ENCODE data around the gene FLAD1. TPM values are rescaled to one million over a fixed set of nuclear protein-coding genes. Genes with fewer than 3 reads are reported as not detected.

Gene FLAD1
- total RNA-seq, 2 experiments from 2014 or later, result 34.7 to 35.1 TPM

DNA sequence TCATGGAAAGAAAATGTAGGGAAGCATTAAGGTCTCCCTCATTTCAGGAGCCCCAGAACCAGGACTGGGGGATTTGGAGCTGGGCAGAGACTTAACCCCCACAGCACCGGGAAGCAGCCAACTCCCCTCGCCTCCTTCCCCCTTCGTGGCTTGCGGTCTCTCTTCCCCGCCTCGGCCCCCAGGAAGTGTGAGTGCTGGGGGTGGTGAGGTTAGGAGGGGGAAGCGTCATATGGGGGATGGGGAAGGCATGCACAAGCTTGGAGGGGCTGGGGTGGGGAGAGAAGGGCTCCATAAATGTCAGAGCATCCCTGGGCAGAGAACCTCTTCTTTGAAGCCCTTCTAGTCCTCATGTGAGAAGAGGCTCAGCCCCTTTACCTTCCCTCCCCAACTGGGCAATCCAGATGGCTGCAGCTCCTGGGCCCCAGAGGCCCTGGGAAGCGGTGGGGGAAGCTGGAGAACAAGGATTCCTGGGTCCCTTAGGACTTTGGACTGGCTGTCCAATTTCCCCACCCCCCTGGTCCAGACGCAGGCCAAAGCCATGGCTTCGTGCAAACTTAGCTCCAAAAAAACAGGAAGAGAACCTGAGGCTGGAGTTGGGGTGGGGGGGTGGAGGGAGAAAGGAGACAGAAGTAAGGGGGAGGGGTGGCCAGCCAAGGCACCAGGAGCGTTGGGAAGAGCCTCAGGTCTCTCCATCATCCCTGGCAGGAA, 27.2 kb downstream of the FLAD1 start:
- Mint-ChIP-seq H3K27me3 (no peaks in the 10 kb centered on the region), H3K27ac (peak overlapping the region; percentile 90), H3K4me1 (peaks cover 81% of the 10 kb centered on the region), H3K36me3 (ENCODE audit: low read depth) (peaks cover 55% of the 10 kb centered on the region), H3K9me3 (no peaks in the 10 kb centered on the region), H3K4me3 (peak overlapping the region; percentile 96)
- POLR2A ChIA-PET, result interaction anchor here (0.6 to 14.7 kb wide), 8 partner anchors 10 to 73 kb away, joined by 3 to 203 read pairs (median 5); partner anchors contain the start of genes CKS1B, FLAD1, LENEP and PMVK
- CTCF ChIA-PET, result interaction anchor here (0.6 to 1.1 kb wide), 4 partner anchors 10 to 75 kb away, joined by 3 read pairs; no protein-coding TSS in a partner anchor
- peak; percentile 53 for DNase-seq

DNA sequence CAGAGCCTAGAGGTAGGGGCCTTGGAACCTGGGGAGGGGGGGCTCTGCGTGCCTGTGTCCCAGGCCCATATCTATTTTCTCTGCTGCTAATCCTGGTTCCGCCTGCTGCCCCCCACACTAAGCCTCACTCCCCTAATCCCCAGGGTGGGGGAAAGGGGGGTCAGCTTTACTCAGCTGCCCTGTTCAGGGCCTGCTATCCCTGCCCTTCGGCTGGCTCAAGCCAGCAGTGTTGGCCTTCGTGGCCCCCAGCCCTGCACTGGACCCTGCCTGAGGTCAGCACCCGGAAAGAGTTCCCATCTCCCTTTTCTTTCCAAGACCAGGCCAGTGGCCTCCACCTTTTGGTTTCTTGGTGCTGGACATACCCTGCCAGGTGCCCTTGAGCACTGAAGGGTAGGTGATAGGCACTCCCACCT, 27.9 kb downstream of the FLAD1 start:
- Mint-ChIP-seq H3K4me3 (peak overlapping the region; percentile 96), H3K36me3 (ENCODE audit: low read depth) (peaks cover 59% of the 10 kb centered on the region), H3K4me1 (peaks cover 81% of the 10 kb centered on the region), H3K9me3 (no peaks in the 10 kb centered on the region), H3K27ac (peak overlapping the region; percentile 90), H3K27me3 (no peaks in the 10 kb centered on the region)
- DNase-seq, result no peak
- ChIA-PET POLR2A (interaction anchor here (1.0 to 14.7 kb wide), 6 partner anchors 10 to 74 kb away, joined by 3 to 203 read pairs (median 8); partner anchors contain the start of genes CKS1B, LENEP, PMVK and ZBTB7B), CTCF (interaction anchor here (0.8 to 1.1 kb wide), 2 partner anchors 9 to 74 kb away, joined by 3 read pairs; no protein-coding TSS in a partner anchor)

DNA sequence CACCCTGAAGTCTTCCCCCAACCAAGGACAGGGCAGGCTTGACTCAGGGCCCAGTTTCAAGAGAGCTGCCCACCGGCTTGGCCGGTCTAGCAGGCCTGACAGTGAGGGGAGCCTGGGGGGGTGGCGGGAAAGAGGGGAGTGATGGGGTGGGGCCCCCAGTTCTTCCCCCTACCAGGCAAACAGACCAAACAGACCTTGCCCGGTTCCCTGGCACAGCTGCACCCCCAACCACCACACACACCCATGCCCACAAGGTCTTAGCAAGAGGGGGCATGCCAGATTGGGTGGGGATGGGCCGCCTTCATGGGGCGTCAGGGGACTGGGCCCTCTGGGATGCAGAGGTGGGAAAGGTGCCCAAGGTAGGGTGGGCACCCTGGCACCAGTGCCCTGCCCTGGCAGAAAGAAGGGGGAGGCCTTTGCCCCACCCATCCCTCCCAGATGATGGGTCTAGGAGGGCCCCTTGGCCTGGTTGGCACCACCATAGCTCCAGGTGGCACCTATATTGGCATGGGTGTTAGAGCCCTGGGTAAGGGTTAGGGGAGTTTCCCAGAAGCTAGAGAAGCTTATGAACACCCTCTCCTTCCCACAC, 28.4 kb downstream of the FLAD1 start:
- Mint-ChIP-seq H3K4me3 (peak overlapping the region; percentile 96), H3K27me3 (no peaks in the 10 kb centered on the region), H3K36me3 (ENCODE audit: low read depth) (peaks cover 61% of the 10 kb centered on the region), H3K9me3 (no peaks in the 10 kb centered on the region), H3K27ac (peak overlapping the region; percentile 90), H3K4me1 (peaks cover 81% of the 10 kb centered on the region)
- ChIA-PET POLR2A (interaction anchor here (1.0 to 14.7 kb wide), 8 partner anchors 9 to 162 kb away, joined by 3 to 203 read pairs (median 6); partner anchors contain the start of genes FLAD1, KRTCAP2, LENEP and ZBTB7B), CTCF (interaction anchor here (0.5 to 8.1 kb wide), 4 partner anchors 15 to 452 kb away, joined by 3 to 139 read pairs (median 5); partner anchors contain the start of genes LENEP and ZBTB7B)
- no peak for DNase-seq

DNA sequence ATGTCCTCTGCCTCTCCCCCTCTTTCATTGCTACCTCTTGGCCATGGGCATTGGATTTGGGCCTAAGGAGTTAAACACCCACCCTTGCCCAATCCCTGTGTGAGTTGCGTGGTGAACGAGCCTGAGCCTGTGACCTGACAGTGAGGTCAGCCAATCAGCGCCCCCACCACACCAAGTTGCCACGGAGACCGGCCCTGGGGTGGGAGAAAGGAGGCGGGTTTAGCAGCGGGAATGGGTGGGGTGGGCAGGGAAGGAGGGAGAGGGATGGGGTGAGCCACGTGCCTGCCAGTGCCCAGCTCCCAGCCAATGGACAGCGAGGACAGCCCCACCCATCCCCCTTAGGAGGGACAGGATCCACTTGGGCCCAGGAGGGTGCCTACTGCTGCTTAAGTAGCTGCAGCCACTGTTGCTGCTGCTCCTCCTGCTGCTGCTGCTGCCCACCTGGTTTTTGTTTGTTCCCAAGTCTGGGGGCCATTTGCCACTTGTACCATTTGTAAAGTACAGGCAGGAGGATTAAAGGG, 28.9 kb downstream of the FLAD1 start:
- H3K36me3 Mint-ChIP-seq (ENCODE audit: low read depth), result peaks cover 63% of the 10 kb centered on the region
- H3K4me3 Mint-ChIP-seq, result peak overlapping the region; percentile 77
- ChIA-PET POLR2A (interaction anchor here (1.0 to 14.7 kb wide), 10 partner anchors 10 to 161 kb away, joined by 3 to 203 read pairs (median 5); partner anchors contain the start of genes CKS1B, FLAD1, KRTCAP2 and LENEP), CTCF (interaction anchor here (0.9 to 8.1 kb wide), 6 partner anchors 15 to 453 kb away, joined by 3 to 139 read pairs (median 4); partner anchors contain the start of genes KRTCAP2, LENEP and ZBTB7B)
- H3K9me3 Mint-ChIP-seq, result no peaks in the 10 kb centered on the region
- H3K27ac Mint-ChIP-seq, result peak overlapping the region; percentile 89
- DNase-seq, result peak; percentile 69
- no peaks in the 10 kb centered on the region for H3K27me3 Mint-ChIP-seq
- peaks cover 81% of the 10 kb centered on the region for H3K4me1 Mint-ChIP-seq

GRCh38 chr1:155012776-155013602, 29.8 kb downstream of the FLAD1 start:
- Mint-ChIP-seq H3K36me3 (ENCODE audit: low read depth) (peaks cover 64% of the 10 kb centered on the region), H3K9me3 (no peaks in the 10 kb centered on the region), H3K4me3 (peak overlapping the region; percentile 77), H3K4me1 (peaks cover 78% of the 10 kb centered on the region), H3K27ac (peak overlapping the region; percentile 89), H3K27me3 (no peaks in the 10 kb centered on the region)
- ChIA-PET CTCF (interaction anchor here (0.6 to 8.1 kb wide), 8 partner anchors 16 to 453 kb away, joined by 3 to 139 read pairs (median 4); partner anchors contain the start of genes FLAD1, KRTCAP2, LENEP and ZBTB7B), POLR2A (interaction anchor here (1.0 to 14.7 kb wide), 11 partner anchors 9 to 160 kb away, joined by 3 to 203 read pairs (median 5); partner anchors contain the start of genes ADAM15, CKS1B, FLAD1 and KRTCAP2)
- DNase-seq, result no peak

GRCh38 chr1:155013632-155014031, 30.5 kb downstream of the FLAD1 start:
- ChIA-PET POLR2A (interaction anchor here (1.0 to 14.7 kb wide), 7 partner anchors 9 to 159 kb away, joined by 3 to 203 read pairs (median 5); partner anchors contain the start of genes ADAM15, FLAD1, KRTCAP2 and LENEP), CTCF (interaction anchor here (0.8 to 8.1 kb wide), 9 partner anchors 9 to 454 kb away, joined by 3 to 139 read pairs (median 4); partner anchors contain the start of genes ADAM15, FLAD1, KRTCAP2 and LENEP)
- H3K4me1 Mint-ChIP-seq, result peaks cover 75% of the 10 kb centered on the region
- peak overlapping the region; percentile 77 for H3K4me3 Mint-ChIP-seq
- H3K9me3 Mint-ChIP-seq, result no peaks in the 10 kb centered on the region
- peaks cover 67% of the 10 kb centered on the region for H3K36me3 Mint-ChIP-seq (ENCODE audit: low read depth)
- DNase-seq, result peak; percentile 55
- no peaks in the 10 kb centered on the region for H3K27me3 Mint-ChIP-seq
- peak overlapping the region; percentile 89 for H3K27ac Mint-ChIP-seq

- POLR2A ChIA-PET, result interaction anchor here (0.7 to 14.7 kb wide), 11 partner anchors 8 to 79 kb away, joined by 3 to 203 read pairs (median 7); partner anchors contain the start of genes FLAD1, LENEP, PBXIP1 and PMVK
- Mint-ChIP-seq H3K4me3 (no peak overlapping the region), H3K27me3 (no peaks in the 10 kb centered on the region), H3K27ac (no peak overlapping the region), H3K4me1 (peaks cover 78% of the 10 kb centered on the region), H3K36me3 (ENCODE audit: low read depth) (peaks cover 68% of the 10 kb centered on the region), H3K9me3 (no peaks in the 10 kb centered on the region)
- no peak for DNase-seq
- CTCF ChIA-PET, result interaction anchor here (1.0 to 8.1 kb wide), 10 partner anchors 18 to 455 kb away, joined by 4 to 139 read pairs (median 10); partner anchors contain the start of genes ADAM15, FLAD1, LENEP and PBXIP1
Observed at GRCh38 chr1:155014709-155015508, 31.8 kb downstream of the FLAD1 start.

- H3K36me3 Mint-ChIP-seq (ENCODE audit: low read depth), result peaks cover 66% of the 10 kb centered on the region
- no peaks in the 10 kb centered on the region for H3K27me3 Mint-ChIP-seq
- no peak for DNase-seq
- peak overlapping the region; percentile 46 for H3K4me3 Mint-ChIP-seq
- POLR2A ChIA-PET, result interaction anchor here (0.7 to 14.7 kb wide), 16 partner anchors 8 to 79 kb away, joined by 3 to 203 read pairs (median 4); partner anchors contain the start of genes CKS1B, FLAD1, LENEP and PBXIP1
- CTCF ChIA-PET, result interaction anchor here (1.0 to 8.1 kb wide), 14 partner anchors 10 to 455 kb away, joined by 4 to 139 read pairs (median 16); partner anchors contain the start of genes ADAM15, CKS1B, FLAD1 and LENEP
- H3K4me1 Mint-ChIP-seq, result peaks cover 73% of the 10 kb centered on the region
- peak overlapping the region; percentile 83 for H3K27ac Mint-ChIP-seq
- no peaks in the 10 kb centered on the region for H3K9me3 Mint-ChIP-seq
Observed at GRCh38 chr1:155015527-155016230, 32.5 kb downstream of the FLAD1 start.

- Mint-ChIP-seq H3K36me3 (ENCODE audit: low read depth) (peaks cover 61% of the 10 kb centered on the region), H3K27ac (peak overlapping the region; percentile 83), H3K9me3 (no peaks in the 10 kb centered on the region), H3K4me3 (peak overlapping the region; percentile 46), H3K27me3 (no peaks in the 10 kb centered on the region), H3K4me1 (peaks cover 68% of the 10 kb centered on the region)
- ChIA-PET CTCF (interaction anchor here (1.3 to 8.1 kb wide), 15 partner anchors 10 to 456 kb away, joined by 3 to 139 read pairs (median 16); partner anchors contain the start of genes ADAM15, CKS1B, FLAD1 and LENEP), POLR2A (interaction anchor here (0.6 to 14.7 kb wide), 15 partner anchors 9 to 69 kb away, joined by 3 to 203 read pairs (median 4); partner anchors contain the start of genes CKS1B, EFNA4, FLAD1 and LENEP)
- peak; percentile 41 for DNase-seq
Observed at GRCh38 chr1:155016231-155016831, 33.2 kb downstream of the FLAD1 start.

Data from activated CD4-positive, alpha-beta memory T cell treated with anti-CD3 and anti-CD28 coated beads, Interleukin-2, amount 10 ng/mL, durations not matched to agents 7 days and 5 days (primary cell).